Lower lobe of right lung (tissue), 2 donors: ENCODE data around the gene RIPPLY2. TPM values are rescaled to one million over a fixed set of nuclear protein-coding genes. Genes with fewer than 3 reads are reported as not detected.

Experiments used
- ATAC-seq, 2 donors: fragments of 200-7000 bp; cut with Tn5 transposase; one replicate each; pipeline ENCODE4 v1.9.1; 2020 to 2022; ENCODE audit warnings: mild to moderate bottlenecking in 2 of 2, moderate library complexity in 2 of 2
- DNase-seq: peaks from one replicate; pipeline ENCODE4 v3.0.0-alpha.2; 2020
- H3K27ac ChIP-seq: fragments of 200-600 bp; one replicate; pipeline ENCODE4 v1.8.0; 2022
- H3K27me3 ChIP-seq: fragments of 200-600 bp; one replicate; pipeline ENCODE4 v1.8.0; 2022; ENCODE audit warnings: low read depth
- H3K36me3 ChIP-seq: fragments of 200-600 bp; one replicate; pipeline ENCODE4 v1.8.0; 2022; ENCODE audit warnings: mild to moderate bottlenecking
- H3K4me1 ChIP-seq: fragments of 200-600 bp; one replicate; pipeline ENCODE4 v1.8.0; 2022
- H3K4me3 ChIP-seq: fragments of 200-600 bp; one replicate; pipeline ENCODE4 v1.8.0; 2022; ENCODE audit warnings: mild to moderate bottlenecking
- H3K9me3 ChIP-seq: fragments of 200-600 bp; one replicate; pipeline ENCODE4 v1.8.0; 2022
- intact Hi-C: fragments of 100-400 bp; cut with DNase I; formaldehyde crosslinking; loops from one replicate; pipeline ENCODE4 v1.11.0; 2022
- total RNA-seq: library from RNA; stranded (reverse); fragmentation: NEBNext Ultra II Directional; extraction: Animal tissue kit (Norgen Biotek cat#: 25700); gene quantifications from one replicate; pipeline ENCODE4 v1.2.1, GENCODE V29; 2021
- TF ChIP-seq, protein P1 (sequence below): fragments of 200-600 bp; IDR thresholded peaks from one replicate; pipeline ENCODE4 v1.8.0; 2022; ENCODE audit warnings: antibody characterized with exemption, mild to moderate bottlenecking
- donor health status: DM: no; HTN: yes; CAD: no; lungs with severe emphysema.

Gene RIPPLY2
- total RNA-seq, 1 donor from 2014 or later, result not detected

DNA sequence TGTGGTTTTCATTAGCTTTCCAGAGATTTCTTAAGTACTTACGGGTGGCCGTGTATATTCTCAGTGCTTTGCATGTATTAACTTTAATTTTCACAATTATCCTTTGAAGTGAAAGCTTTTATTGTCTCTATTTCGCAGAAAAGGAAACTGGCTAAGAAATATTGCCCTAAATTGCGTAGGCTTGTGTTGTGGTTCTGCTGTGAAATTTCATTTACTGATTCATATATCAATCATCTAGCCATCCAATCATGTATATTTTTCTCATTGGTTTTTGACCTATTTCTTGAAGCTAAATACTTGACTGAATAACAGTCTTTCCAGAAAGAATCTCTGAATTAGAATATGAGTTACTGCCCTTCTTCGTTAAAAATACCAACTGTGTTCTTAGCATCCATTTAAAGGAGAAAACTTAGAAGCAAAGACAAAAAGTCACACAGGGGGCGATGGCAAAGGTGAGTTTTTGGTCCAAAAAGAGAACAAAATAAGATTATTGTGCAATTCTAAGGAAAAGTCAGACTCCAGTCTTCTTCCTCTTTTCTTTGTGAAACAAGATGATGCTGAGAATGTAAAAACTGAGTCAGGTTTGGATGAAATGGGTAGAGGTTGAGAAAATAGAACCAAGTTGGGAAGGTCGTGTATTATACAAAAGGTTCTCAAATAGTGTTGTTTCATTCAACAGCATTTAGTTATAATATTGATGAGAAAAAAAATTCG is 7.8 kb downstream of the RIPPLY2 start:
- H3K36me3 ChIP-seq, result peaks cover 20% of the 10 kb centered on the region
- no peaks in the 10 kb centered on the region for H3K27me3 ChIP-seq
- H3K4me1 ChIP-seq, result peaks cover 25% of the 10 kb centered on the region
- H3K9me3 ChIP-seq, result no peaks in the 10 kb centered on the region
- intact Hi-C loops, result no loop called here
- peak overlapping the region; percentile 85 for H3K4me3 ChIP-seq
- ATAC-seq (no peak), DNase-seq (no peak)
- TF ChIP-seq, protein P1, sequence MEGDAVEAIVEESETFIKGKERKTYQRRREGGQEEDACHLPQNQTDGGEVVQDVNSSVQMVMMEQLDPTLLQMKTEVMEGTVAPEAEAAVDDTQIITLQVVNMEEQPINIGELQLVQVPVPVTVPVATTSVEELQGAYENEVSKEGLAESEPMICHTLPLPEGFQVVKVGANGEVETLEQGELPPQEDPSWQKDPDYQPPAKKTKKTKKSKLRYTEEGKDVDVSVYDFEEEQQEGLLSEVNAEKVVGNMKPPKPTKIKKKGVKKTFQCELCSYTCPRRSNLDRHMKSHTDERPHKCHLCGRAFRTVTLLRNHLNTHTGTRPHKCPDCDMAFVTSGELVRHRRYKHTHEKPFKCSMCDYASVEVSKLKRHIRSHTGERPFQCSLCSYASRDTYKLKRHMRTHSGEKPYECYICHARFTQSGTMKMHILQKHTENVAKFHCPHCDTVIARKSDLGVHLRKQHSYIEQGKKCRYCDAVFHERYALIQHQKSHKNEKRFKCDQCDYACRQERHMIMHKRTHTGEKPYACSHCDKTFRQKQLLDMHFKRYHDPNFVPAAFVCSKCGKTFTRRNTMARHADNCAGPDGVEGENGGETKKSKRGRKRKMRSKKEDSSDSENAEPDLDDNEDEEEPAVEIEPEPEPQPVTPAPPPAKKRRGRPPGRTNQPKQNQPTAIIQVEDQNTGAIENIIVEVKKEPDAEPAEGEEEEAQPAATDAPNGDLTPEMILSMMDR, result no peak
- no peak overlapping the region for H3K27ac ChIP-seq

DNA sequence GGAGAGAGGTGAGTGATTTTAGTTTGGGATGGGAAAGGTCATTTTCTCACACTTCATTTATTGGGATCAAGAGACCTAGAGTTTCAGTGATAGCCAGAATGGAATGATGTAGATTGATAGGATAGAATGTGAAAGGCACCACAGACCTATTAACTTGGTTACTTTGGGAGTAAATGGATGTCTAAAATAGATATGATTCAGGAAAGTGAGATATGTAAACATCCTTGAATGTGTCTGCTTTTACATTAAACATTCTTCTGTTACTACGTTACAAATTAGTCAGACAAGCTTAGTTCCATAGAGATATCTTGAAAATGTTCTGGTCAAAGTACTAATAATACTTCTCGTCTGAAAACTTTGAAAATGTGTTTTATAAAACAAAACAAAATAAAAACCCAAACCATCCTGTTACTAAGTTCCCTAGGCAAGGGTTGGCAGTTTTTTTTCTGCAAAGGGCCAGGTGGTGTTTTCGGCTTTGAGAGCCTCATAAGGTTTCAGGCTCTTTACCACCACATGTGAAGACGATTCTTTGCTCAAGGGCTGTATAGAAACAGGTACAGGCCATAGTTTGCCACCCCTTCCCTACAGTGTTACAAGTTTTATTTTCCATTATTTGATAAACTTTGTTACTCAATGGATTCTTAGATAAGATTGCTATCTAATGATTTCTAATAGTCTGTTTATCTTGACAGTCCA is 9.8 kb downstream of the RIPPLY2 start:
- Histone ChIP-seq H3K9me3 (no peaks in the 10 kb centered on the region), H3K27ac (no peak overlapping the region), H3K36me3 (peaks cover 27% of the 10 kb centered on the region), H3K27me3 (no peaks in the 10 kb centered on the region), H3K4me3 (no peak overlapping the region), H3K4me1 (peaks cover 25% of the 10 kb centered on the region)
- DNase-seq (no peak), ATAC-seq (no peak)
- TF ChIP-seq, protein P1, result no peak
- intact Hi-C loops, result no loop called here

DNA sequence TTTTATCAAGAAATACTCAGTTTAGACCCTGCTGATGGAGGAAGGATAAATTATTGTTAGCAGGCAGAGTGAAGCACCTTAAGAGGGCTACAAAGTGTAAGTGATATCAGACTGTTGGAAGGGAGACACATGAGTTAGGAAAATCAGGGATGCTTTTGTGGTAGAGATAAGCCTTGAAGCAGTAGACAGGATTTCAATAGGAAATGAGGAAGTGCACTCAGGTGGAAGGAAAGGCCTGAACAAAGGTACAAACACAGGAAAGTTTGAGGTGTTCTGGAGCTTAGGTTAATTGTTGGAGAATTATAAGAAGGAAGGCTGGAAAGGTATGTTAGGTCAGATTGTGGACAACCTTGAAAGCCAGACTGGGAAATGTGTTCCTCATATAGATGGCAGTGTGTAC is 13.9 kb downstream of the RIPPLY2 start:
- DNase-seq, result no peak
- H3K4me1 ChIP-seq, result no peaks in the 10 kb centered on the region

DNA sequence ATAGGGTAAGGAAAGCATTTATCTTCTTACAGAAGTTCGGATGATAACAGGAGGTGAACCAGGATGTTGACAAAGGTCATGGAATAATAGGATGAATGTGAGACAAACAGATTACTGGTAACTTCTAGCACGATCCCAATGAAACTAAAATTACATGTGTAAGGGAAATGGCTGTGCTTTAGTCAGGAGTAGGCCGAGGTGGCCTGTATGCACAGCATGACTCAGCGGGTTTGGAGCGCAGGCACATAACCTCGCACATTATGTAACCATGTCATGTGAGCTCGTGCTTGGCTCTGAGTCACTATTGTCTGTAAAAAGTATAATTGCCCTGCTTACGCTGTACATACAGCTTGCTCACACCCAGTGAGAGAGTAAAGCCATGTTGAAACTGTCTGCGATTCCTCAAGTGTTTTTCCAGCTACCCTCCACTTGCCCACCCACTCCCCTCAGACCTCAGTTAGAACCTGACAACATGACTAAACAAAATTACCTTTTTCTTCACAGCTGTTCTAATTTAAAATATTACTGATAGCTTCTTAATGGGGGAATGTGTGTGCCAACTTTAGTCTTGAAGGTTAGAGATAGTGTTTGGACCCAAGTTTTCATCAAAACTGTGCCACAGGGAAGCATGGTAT is 14.5 kb downstream of the RIPPLY2 start:
- Histone ChIP-seq H3K4me3 (no peak overlapping the region), H3K9me3 (no peaks in the 10 kb centered on the region), H3K27ac (no peak overlapping the region), H3K4me1 (no peaks in the 10 kb centered on the region), H3K36me3 (peaks cover 27% of the 10 kb centered on the region), H3K27me3 (no peaks in the 10 kb centered on the region)
- peak; percentile 58 to 84 for ATAC-seq
- peak; percentile 68 for DNase-seq
- TF ChIP-seq, protein P1, result no peak
- intact Hi-C loops, result no loop called here

More for the DNA sequence above, 13.9 kb downstream of the RIPPLY2 start:
- H3K36me3 ChIP-seq, result peaks cover 27% of the 10 kb centered on the region
- intact Hi-C loops, result no loop called here
- no peaks in the 10 kb centered on the region for H3K27me3 ChIP-seq
- H3K4me3 ChIP-seq, result no peak overlapping the region
- no peak overlapping the region for H3K27ac ChIP-seq
- no peak for ATAC-seq
- no peaks in the 10 kb centered on the region for H3K9me3 ChIP-seq
- TF ChIP-seq, protein P1, result no peak

DNA sequence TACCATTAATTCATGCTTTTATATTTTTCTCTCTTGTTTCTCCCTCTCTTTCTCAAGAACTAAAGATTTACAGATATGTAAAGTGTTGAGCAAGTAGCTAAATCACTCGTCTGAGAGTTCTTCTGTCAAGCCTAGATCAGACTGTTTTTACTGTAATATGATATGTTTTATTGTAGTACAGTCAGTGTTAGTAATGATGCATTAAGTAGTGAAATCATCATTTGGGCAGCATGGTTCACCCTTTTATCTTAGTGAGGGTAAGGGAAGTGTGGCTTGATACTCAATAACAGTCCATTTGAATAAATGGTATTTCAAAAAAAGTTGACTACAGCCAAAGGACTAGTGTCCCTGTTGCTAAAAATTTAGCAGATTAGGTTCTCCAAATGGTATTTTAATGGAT is 15.5 kb downstream of the RIPPLY2 start:
- DNase-seq (no peak), ATAC-seq (no peak)
- no peak overlapping the region for H3K4me3 ChIP-seq
- H3K9me3 ChIP-seq, result no peaks in the 10 kb centered on the region
- intact Hi-C loops, result no loop called here
- no peak overlapping the region for H3K27ac ChIP-seq
- H3K4me1 ChIP-seq, result no peaks in the 10 kb centered on the region
- H3K36me3 ChIP-seq, result peaks cover 27% of the 10 kb centered on the region
- H3K27me3 ChIP-seq, result no peaks in the 10 kb centered on the region
- TF ChIP-seq, protein P1, result no peak
